ENCODE results near the gene ELOA.
"Not testable (repeated sequence)": the region's sequence is repeated elsewhere in the genome, so short reads cannot be mapped to it uniquely, and the experiment has no call there.

The ELOA gene

GRCh38 chr1:23736437-23737134, 6.7 kb upstream of the ELOA start:
- DNase-seq, result no peak

- DNase-seq, result no peak
These were observed 1.7 kb upstream of the ELOA start for GRCh38 chr1:23741609-23742008.

GRCh38 chr1:23742670-23743286, 493 bp upstream of the ELOA start:
- DNase-seq, result no peak

DNA sequence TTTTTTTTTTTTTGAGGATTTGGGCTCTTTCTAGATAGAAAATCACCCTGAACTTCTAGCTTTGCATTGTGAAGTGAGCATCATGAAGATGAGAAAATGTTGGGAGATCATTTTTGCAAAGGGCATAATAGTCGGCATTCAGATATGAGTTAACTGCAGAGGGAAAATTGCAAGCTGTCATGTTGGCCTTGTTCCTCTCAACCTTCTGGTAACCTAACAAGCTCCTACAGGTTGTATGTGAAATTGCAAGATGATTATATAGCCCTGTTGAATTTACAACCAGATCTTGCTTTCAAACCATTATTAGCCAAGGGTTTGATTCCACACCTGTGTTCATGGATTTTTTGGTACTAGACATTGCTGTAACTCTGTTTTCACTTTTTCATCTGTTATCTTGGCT, 2.2 kb downstream of the ELOA start:
- DNase-seq, result peak; percentile 12

DNA sequence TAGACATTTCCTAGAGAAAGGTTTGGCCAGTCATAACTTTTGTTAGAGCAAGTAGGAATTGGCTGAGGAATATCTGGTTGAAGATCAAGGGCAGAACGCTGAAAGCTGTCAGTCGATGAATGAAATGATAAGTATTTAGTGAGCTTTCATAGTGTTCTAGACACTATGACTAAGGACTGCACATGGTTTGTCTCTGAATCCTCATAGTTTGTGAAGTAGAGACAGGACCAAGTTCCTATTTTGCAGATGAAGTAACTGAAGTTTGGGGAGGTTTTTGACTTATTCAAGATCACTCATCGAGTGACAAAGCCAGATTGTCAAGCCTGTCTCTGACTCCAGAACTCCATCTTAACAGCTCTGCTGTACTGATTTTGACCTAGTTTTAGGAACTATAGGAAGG, 4.7 kb downstream of the ELOA start:
- DNase-seq, result no peak

- DNase-seq, result peak; percentile 11
These were observed 8.0 kb downstream of the ELOA start for GRCh38 chr1:23751050-23751814.

DNA sequence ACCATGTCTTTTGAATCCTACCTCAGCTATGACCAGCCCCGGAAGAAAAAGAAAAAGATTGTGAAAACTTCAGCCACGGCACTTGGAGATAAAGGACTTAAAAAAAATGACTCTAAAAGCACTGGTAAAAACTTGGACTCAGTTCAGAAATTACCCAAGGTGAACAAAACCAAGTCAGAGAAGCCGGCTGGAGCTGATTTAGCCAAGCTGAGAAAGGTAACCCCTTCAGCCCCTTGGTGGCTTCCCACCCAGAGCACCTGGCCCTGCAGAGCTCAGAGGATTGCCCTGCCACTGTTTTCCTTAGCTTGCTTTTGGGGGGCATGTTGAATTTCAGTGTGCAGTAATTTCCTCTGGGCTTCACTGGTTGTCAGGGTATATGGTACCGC, 8.5 kb downstream of the ELOA start:
- no peak for DNase-seq

- DNase-seq, result no peak
These were observed 9.6 kb downstream of the ELOA start for GRCh38 chr1:23752909-23753308.

- no peak for DNase-seq
These were observed 13.4 kb downstream of the ELOA start for GRCh38 chr1:23756676-23757075.

GRCh38 chr1:23757812-23758211, 14.5 kb downstream of the ELOA start:
- DNase-seq, result no peak

DNA sequence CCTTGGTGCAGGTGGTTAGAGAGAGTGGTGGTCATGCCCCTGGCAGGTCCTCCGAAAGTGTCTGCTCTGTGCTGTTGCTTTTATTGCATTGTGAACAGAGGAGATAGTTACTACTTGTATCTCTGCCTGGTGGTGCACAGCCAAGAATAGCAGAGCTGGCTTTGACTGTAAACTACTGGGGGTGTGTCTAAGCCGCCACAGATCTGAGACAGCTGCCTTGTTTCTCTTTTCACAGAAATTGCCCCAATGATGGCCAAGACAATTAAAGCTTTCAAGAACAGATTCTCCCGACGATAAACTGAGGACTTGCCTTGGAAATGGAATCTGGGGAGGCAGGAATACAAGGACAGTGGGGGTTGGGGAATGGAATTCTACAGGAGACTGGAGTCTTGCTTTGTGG, 16.0 kb downstream of the ELOA start:
- no peak for DNase-seq

GRCh38 chr1:23763041-23763577, 19.8 kb downstream of the ELOA start:
- DNase-seq, result no peak

DNA sequence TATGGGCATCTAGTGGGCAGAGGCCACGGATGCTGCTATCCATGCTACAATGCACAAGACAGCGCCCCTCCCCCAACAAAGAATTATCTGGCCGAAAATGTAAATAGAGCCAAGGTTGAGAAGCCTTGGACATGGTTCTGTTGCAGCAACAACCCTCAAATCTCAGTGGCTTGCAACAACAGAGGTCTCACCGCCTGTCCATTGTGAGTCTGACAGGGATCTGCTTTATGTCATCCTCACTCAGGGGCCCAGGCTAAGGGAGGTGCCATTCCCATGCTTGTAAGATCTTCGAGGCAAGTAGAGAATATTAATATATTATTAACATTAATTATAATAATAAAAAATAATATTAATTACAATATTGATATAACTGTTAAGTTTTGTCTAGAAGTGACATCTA, 25.5 kb downstream of the ELOA start:
- no peak for DNase-seq

GRCh38 chr1:23772049-23772853, 29.0 kb downstream of the ELOA start:
- DNase-seq, result peak; percentile 62

- DNase-seq, result no peak
These were observed 29.6 kb downstream of the ELOA start for GRCh38 chr1:23772854-23773242.

DNA sequence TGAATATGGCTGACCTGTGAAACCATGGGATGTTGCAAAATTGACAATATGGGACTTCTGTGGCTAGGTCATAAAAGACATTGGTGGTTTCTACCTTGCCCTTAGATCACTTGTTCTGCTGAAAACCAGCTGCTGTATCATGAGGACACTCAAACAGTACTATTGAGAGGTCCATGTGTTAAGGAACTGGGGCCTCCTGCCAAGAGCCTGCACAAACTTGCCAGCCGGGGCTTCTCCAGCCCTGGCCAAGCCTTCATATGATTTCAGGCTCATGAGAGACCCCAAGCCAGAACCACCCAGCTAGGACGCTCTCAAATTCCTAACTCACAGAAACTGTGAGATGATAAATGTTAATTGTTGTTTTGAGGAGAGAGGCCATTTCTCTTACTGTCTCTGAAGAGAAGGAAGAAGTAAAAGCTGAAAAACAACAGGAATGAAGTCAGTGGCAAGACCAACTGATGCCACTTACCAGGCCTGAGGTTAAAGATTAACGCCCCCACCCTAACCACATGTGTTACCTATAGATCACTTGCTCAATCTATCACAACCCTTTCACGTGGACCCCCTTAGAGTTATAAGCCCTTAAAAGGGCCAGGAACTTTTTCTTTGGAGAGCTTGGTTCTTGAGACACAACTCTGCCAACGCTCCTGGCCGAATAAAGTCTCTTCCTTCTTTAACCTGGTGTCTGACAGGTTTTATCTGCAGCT, 31.1 kb downstream of the ELOA start:
- no peak for DNase-seq

DNA sequence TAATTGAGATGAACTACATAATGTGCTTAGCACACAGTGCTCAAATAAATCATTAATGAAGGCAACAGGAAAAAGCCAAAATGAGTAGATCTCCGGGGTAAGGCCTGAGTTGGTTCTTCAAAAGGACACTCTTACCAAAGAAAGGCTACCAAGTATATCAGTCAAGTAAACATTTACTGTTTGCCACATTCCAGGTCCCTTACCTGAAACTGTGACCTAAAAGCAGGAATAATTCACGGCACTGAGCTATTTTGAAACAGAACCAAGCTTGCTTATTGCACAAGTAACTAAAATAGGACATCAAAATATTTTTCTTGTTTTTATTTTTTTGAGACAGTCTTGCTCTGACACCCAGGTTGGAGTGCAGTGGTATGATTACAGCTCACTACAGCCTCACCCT, 32.9 kb downstream of the ELOA start:
- DNase-seq, result no peak

DNA sequence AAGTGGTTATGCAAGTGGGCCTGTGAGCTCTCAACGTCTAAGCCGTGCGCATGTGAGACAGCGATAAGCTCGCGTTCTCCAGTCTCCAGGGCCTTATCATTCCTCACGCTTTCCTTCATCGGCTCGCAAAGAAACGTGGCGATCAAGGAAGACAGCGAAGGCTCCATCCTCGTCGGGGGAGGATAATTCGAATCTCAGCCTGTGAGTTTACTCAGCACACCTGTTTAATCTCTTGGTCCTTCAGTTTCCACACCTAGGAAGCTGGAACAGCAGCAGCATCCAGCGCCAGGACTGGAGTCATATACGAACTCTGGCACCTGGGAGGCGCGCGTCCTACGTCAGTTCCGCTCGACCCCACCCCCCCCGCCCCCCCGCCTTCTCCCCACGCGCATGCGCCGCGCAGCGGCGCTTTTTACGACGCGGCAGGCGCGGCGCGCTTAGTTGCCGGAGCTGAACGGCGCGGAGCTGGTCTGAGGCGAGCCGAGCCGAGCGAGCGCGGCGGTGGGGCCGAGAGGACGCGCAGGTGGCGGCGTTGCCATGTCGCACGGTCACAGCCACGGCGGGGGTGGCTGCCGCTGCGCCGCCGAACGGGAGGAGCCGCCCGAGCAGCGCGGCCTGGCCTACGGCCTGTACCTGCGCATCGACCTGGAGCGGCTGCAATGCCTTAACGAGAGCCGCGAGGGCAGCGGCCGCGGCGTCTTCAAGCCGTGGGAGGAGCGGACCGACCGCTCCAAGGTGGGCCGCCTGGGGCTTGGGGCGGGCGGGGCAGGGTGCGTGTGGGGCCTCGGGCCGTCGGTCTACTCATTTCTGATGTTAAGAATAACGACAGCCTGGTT, 34.9 kb downstream of the ELOA start, which contains the start of gene PITHD1:
Gene PITHD1, plus strand, starts transcription at position 440 of the 836 bp plus-strand sequence. Its CDS starts 98 bp downstream, at position 538.
- peak; percentile 87 for DNase-seq

- no peak for DNase-seq
These were observed 36.6 kb downstream of the ELOA start for GRCh38 chr1:23779826-23780371.

DNA sequence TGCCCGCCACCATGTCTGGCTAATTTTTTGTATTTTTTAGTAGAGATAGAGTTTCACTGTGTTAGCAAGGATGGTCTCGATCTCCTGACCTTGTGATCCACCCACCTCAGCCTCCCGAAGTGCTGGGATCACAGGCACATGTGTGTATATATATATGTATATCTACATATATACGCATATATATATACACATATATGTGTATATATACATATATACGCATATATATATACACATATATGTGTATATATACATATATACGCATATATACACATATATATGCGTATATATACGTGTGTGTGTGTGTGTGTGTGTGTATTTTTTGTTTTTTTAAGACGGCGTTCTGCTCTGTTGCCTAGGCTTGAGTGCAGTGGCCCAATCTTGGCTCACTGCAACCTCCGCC, 39.9 kb downstream of the ELOA start:
- DNase-seq, result not testable (repeated sequence)

GRCh38 chr1:23784846-23785245, 41.6 kb downstream of the ELOA start:
- no peak for DNase-seq

Measured in NCI-H1105 (cell line).